ENCODE measurements around the gene NDUFAF4.

DNA sequence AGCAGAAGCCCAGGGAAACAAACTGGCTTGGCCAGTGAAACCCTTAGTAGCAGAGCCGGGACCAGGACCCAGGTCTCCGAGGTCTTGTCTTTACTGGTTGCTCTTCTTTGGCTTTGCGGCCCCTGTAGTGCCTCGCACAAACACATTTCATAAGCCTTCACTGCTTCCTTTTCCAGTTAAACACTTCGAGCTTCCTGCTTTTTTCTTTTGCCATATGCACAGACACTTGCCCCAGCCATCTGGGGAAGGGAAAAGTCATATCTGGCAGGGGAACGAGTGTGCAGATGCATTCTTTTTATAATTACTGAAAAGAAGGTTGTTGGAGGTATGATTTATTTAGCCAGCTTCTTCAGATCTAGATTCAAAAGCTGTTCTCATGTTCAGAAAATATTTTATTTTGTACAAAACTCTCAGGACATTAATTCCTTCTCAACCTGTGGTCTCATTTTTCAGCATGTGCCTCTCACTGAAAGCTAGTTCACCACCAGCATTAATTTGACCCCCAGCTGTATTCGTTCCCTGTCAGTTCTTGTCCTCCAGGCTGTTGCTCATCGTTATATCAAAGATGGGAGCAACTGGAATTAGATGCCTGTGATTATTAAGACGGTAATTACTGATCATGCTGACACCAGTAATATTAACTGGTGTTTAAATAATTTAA lies 46.0 kb upstream of the NDUFAF4 start:
- TF ChIP-seq POLR2A (IDR thresholded peaks at IDR 0.05; ENCODE audit: low read depth, low read length) (no peak), EZH2 (IDR thresholded peaks at IDR 0.05; ENCODE audit: borderline replicate concordance, low read depth, low read length, severe bottlenecking) (no peak), POLR2AphosphoS5 (IDR thresholded peaks at IDR 0.05; ENCODE audit: insufficient read depth, low read depth, low read length) (no peak)
- TF ChIP-seq, protein P1, sequence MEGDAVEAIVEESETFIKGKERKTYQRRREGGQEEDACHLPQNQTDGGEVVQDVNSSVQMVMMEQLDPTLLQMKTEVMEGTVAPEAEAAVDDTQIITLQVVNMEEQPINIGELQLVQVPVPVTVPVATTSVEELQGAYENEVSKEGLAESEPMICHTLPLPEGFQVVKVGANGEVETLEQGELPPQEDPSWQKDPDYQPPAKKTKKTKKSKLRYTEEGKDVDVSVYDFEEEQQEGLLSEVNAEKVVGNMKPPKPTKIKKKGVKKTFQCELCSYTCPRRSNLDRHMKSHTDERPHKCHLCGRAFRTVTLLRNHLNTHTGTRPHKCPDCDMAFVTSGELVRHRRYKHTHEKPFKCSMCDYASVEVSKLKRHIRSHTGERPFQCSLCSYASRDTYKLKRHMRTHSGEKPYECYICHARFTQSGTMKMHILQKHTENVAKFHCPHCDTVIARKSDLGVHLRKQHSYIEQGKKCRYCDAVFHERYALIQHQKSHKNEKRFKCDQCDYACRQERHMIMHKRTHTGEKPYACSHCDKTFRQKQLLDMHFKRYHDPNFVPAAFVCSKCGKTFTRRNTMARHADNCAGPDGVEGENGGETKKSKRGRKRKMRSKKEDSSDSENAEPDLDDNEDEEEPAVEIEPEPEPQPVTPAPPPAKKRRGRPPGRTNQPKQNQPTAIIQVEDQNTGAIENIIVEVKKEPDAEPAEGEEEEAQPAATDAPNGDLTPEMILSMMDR (IDR thresholded peaks at IDR 0.05; ENCODE audit: extremely low read depth in 1 of 2, insufficient read depth in 1 of 2, low read depth in 1 of 2, low read length in 2 of 2) = no peak

All from endothelial cell of umbilical vein (primary cell).